Measurements from ENCODE around the gene R3HDML. TPM values are rescaled to one million over a fixed set of nuclear protein-coding genes. Genes with fewer than 3 reads are reported as not detected.

The R3HDML gene
- total and polyA plus RNA-seq, 2 of the 13 experiments (the other 11 are each of a cell fraction or from before 2014, with no cell fraction given), result not detected

DNA sequence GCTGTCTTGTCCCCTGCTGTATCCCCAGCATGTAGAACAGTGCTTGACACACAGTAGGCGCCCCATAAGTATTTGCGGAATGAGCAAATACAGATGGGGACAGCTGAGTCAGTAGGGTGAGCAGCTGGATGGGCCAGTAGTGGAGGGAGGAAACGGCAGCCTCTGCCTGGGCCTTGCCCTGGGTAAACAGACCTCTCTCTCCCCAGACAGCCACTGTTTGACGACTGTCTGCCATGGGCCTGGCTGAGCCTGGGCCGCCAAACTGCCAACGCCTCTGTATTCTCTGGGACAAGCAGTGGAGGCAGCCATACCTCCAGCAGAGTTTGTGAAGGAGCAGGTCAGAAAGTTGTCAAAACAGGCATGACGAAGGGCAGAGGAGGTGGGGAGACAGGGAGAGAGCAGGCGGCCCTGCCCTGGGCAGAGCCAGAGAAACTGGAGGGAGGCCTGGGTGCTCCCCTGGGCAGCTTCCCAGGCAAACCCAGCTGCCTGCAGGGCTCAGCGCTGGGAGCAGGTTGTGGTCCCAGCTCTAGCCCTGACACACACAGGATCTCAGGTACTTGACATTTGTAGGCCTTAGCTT lies 33.9 kb downstream of the R3HDML start (continued):
- TF ChIP-seq PTBP1 (IDR thresholded peaks at IDR 0.05; ENCODE audit: low read depth, low read length, poor library complexity, severe bottlenecking), result peak; percentile 59
- TF ChIP-seq, protein P1, sequence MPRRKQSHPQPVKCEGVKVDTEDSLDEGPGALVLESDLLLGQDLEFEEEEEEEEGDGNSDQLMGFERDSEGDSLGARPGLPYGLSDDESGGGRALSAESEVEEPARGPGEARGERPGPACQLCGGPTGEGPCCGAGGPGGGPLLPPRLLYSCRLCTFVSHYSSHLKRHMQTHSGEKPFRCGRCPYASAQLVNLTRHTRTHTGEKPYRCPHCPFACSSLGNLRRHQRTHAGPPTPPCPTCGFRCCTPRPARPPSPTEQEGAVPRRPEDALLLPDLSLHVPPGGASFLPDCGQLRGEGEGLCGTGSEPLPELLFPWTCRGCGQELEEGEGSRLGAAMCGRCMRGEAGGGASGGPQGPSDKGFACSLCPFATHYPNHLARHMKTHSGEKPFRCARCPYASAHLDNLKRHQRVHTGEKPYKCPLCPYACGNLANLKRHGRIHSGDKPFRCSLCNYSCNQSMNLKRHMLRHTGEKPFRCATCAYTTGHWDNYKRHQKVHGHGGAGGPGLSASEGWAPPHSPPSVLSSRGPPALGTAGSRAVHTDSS (CRISPR knock-in tag; conservative IDR thresholded peaks at IDR 0.05), result no peak
- TF ChIP-seq, protein P2, sequence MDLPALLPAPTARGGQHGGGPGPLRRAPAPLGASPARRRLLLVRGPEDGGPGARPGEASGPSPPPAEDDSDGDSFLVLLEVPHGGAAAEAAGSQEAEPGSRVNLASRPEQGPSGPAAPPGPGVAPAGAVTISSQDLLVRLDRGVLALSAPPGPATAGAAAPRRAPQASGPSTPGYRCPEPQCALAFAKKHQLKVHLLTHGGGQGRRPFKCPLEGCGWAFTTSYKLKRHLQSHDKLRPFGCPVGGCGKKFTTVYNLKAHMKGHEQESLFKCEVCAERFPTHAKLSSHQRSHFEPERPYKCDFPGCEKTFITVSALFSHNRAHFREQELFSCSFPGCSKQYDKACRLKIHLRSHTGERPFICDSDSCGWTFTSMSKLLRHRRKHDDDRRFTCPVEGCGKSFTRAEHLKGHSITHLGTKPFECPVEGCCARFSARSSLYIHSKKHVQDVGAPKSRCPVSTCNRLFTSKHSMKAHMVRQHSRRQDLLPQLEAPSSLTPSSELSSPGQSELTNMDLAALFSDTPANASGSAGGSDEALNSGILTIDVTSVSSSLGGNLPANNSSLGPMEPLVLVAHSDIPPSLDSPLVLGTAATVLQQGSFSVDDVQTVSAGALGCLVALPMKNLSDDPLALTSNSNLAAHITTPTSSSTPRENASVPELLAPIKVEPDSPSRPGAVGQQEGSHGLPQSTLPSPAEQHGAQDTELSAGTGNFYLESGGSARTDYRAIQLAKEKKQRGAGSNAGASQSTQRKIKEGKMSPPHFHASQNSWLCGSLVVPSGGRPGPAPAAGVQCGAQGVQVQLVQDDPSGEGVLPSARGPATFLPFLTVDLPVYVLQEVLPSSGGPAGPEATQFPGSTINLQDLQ (CRISPR knock-in tag; IDR thresholded peaks at IDR 0.05), result no peak
- TF ChIP-seq, protein P3, sequence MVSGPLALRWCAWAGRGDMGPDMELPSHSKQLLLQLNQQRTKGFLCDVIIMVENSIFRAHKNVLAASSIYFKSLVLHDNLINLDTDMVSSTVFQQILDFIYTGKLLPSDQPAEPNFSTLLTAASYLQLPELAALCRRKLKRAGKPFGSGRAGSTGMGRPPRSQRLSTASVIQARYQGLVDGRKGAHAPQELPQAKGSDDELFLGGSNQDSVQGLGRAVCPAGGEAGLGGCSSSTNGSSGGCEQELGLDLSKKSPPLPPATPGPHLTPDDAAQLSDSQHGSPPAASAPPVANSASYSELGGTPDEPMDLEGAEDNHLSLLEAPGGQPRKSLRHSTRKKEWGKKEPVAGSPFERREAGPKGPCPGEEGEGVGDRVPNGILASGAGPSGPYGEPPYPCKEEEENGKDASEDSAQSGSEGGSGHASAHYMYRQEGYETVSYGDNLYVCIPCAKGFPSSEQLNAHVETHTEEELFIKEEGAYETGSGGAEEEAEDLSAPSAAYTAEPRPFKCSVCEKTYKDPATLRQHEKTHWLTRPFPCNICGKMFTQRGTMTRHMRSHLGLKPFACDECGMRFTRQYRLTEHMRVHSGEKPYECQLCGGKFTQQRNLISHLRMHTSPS (CRISPR knock-in tag; IDR thresholded peaks at IDR 0.05; ENCODE audit: low read depth), result peak; percentile 76
- TF ChIP-seq MTF1 (CRISPR knock-in tag; IDR thresholded peaks at IDR 0.05), result no peak
- TF ChIP-seq SAP130 (CRISPR knock-in tag; IDR thresholded peaks at IDR 0.05; ENCODE audit: low read depth), result peak; percentile 98
- 0 out of 2 replicates have a peak, but pooled peaks have one; percentile 60 for TF ChIP-seq FOXJ3 (CRISPR knock-in tag; IDR thresholded peaks at IDR 0.05; ENCODE audit: borderline replicate concordance)
- peak; percentile 99 for TF ChIP-seq ZKSCAN8 (CRISPR knock-in tag; IDR thresholded peaks at IDR 0.05; ENCODE audit: borderline replicate concordance)
- no peak for TF ChIP-seq SMAD9 (CRISPR knock-in tag; IDR thresholded peaks at IDR 0.05)
- TF ChIP-seq NFKB2 (CRISPR knock-in tag; IDR thresholded peaks at IDR 0.05; ENCODE audit: borderline replicate concordance), result peak; percentile 59; the same call in 1 of the 2 replicates
- TF ChIP-seq ONECUT2 (CRISPR knock-in tag; IDR thresholded peaks at IDR 0.05), result no peak; the same call in 1 of the 2 replicates
- no peak for TF ChIP-seq ZFP36 (IDR thresholded peaks at IDR 0.05; ENCODE audit: borderline replicate concordance, low read depth, low read length, partially characterized antibody)
- peak; percentile 66; the same call in 1 of the 2 replicates for TF ChIP-seq SAFB2 (CRISPR knock-in tag; IDR thresholded peaks at IDR 0.05; ENCODE audit: borderline replicate concordance, low read depth)
- TF ChIP-seq GABPB1 (CRISPR knock-in tag; IDR thresholded peaks at IDR 0.05), result peak; percentile 70
- TF ChIP-seq, protein P4, sequence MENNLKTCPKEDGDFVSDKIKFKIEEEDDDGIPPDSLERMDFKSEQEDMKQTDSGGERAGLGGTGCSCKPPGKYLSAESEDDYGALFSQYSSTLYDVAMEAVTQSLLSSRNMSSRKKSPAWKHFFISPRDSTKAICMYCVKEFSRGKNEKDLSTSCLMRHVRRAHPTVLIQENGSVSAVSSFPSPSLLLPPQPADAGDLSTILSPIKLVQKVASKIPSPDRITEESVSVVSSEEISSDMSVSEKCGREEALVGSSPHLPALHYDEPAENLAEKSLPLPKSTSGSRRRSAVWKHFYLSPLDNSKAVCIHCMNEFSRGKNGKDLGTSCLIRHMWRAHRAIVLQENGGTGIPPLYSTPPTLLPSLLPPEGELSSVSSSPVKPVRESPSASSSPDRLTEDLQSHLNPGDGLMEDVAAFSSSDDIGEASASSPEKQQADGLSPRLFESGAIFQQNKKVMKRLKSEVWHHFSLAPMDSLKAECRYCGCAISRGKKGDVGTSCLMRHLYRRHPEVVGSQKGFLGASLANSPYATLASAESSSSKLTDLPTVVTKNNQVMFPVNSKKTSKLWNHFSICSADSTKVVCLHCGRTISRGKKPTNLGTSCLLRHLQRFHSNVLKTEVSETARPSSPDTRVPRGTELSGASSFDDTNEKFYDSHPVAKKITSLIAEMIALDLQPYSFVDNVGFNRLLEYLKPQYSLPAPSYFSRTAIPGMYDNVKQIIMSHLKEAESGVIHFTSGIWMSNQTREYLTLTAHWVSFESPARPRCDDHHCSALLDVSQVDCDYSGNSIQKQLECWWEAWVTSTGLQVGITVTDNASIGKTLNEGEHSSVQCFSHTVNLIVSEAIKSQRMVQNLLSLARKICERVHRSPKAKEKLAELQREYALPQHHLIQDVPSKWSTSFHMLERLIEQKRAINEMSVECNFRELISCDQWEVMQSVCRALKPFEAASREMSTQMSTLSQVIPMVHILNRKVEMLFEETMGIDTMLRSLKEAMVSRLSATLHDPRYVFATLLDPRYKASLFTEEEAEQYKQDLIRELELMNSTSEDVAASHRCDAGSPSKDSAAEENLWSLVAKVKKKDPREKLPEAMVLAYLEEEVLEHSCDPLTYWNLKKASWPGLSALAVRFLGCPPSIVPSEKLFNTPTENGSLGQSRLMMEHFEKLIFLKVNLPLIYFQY (CRISPR knock-in tag; IDR thresholded peaks at IDR 0.05; ENCODE audit: borderline replicate concordance), result peak; percentile 95
- TF ChIP-seq, protein P5, sequence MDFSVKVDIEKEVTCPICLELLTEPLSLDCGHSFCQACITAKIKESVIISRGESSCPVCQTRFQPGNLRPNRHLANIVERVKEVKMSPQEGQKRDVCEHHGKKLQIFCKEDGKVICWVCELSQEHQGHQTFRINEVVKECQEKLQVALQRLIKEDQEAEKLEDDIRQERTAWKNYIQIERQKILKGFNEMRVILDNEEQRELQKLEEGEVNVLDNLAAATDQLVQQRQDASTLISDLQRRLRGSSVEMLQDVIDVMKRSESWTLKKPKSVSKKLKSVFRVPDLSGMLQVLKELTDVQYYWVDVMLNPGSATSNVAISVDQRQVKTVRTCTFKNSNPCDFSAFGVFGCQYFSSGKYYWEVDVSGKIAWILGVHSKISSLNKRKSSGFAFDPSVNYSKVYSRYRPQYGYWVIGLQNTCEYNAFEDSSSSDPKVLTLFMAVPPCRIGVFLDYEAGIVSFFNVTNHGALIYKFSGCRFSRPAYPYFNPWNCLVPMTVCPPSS (IDR thresholded peaks at IDR 0.05), result no peak
- TF ChIP-seq RARG (CRISPR knock-in tag; IDR thresholded peaks at IDR 0.05; ENCODE audit: low read depth), result no peak
- TF ChIP-seq KDM6A (CRISPR knock-in tag; IDR thresholded peaks at IDR 0.05; ENCODE audit: low read depth), result 0 out of 2 replicates have a peak, but pooled peaks have one; percentile 51

Data from HepG2 (cell line).